Thyroid gland (tissue), 4 donors: ENCODE data around the gene PLEKHH1.

Experiments used
- POLR2A ChIP-seq, 2 donors: fragments of 450-650 bp; IDR thresholded peaks; one replicate each; pipeline ENCODE4 v1.6.1; 2017; ENCODE audit warnings: antibody characterized with exemption in 2 of 2, mild to moderate bottlenecking in 2 of 2, moderate library complexity in 1 of 2
- TF ChIP-seq, protein P1 (sequence below), 6 experiments: fragments of 200-600 bp in 3 of 6; fragments of 450-650 bp in 3 of 6; sonication (generic) in 3 of 6; IDR thresholded peaks; one replicate each; pipeline ENCODE4 v1.5.1; 2016 to 2019; ENCODE audit warnings: antibody characterized with exemption in 6 of 6, mild to moderate bottlenecking in 2 of 6, inconsistent platforms in 1 of 6, moderate library complexity in 1 of 6

- TF ChIP-seq, protein P1, sequence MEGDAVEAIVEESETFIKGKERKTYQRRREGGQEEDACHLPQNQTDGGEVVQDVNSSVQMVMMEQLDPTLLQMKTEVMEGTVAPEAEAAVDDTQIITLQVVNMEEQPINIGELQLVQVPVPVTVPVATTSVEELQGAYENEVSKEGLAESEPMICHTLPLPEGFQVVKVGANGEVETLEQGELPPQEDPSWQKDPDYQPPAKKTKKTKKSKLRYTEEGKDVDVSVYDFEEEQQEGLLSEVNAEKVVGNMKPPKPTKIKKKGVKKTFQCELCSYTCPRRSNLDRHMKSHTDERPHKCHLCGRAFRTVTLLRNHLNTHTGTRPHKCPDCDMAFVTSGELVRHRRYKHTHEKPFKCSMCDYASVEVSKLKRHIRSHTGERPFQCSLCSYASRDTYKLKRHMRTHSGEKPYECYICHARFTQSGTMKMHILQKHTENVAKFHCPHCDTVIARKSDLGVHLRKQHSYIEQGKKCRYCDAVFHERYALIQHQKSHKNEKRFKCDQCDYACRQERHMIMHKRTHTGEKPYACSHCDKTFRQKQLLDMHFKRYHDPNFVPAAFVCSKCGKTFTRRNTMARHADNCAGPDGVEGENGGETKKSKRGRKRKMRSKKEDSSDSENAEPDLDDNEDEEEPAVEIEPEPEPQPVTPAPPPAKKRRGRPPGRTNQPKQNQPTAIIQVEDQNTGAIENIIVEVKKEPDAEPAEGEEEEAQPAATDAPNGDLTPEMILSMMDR (IDR thresholded peaks at IDR 0.05) = no peak
- no peak for TF ChIP-seq POLR2A (IDR thresholded peaks at IDR 0.05)
These were observed 46.5 kb downstream of the PLEKHH1 start for GRCh38 chr14:67579636-67580035.
